Measurements from ENCODE around the gene LRRFIP2.

- TF ChIP-seq CTCF (IDR thresholded peaks at IDR 0.05; ENCODE audit: low read length) = no peak
- TF ChIP-seq EZH2phosphoT487 (IDR thresholded peaks at IDR 0.05; ENCODE audit: low read length) = no peak
These were observed 148.6 kb downstream of the LRRFIP2 start for GRCh38 chr3:37025561-37026335.

All from MM.1S (cell line).